Measurements from ENCODE around the gene CMTM6. TPM values are rescaled to one million over a fixed set of nuclear protein-coding genes. Genes with fewer than 3 reads are reported as not detected.

CMTM6 gene
- 10 to 100 TPM; 40.3 to 60.6 (median 51.5) TPM for total RNA-seq

- Histone ChIP-seq H3K27me3 (no peaks in the 10 kb centered on the region), H3K4me1 (peaks cover 14 to 28% (median 20%) of the 10 kb centered on the region in 4 donors), H3K27ac (replicated peaks in 1 of 4) (peak within 1 kb of the TSS; percentile 90 to 100 (median 96)), H3K4me3 (peak within 1 kb of the TSS; percentile 67 to 97 (median 92)), H3K9me3 (no peaks in the 10 kb centered on the region), H3K36me3 (no peaks in the 10 kb centered on the region)
- intact Hi-C loops (cut with DNase I): no loop called here
- 1% methylated on average over 18 of the region's 61 CpGs for whole genome bisulfite sequencing
- TF ChIP-seq POLR2AphosphoS5 (IDR thresholded peaks at IDR 0.05) (peak; percentile 67 to 87), CTCF (IDR thresholded peaks at IDR 0.05) (no peak)
- peak; percentile 97 for DNase-seq (ENCODE audit: extremely low spot score)
Measured at GRCh38 chr3:32502118-32502945, at the start of gene CMTM6. Gene CMTM6, minus strand, starts transcription at chr3:32502852. Its CDS starts 107 bp downstream, at chr3:32502745.

GRCh38 chr3:32552013-32552412 is 49.4 kb upstream of the CMTM6 start:
- H3K9me3 ChIP-seq: no peaks in the 10 kb centered on the region
- intact Hi-C loops (cut with DNase I): no loop called here
- H3K4me3 ChIP-seq: no peak overlapping the region
- no peaks in the 10 kb centered on the region for H3K36me3 ChIP-seq
- H3K27ac ChIP-seq (replicated peaks in 1 of 4): no peak overlapping the region
- H3K27me3 ChIP-seq: no peaks in the 10 kb centered on the region
- DNase-seq (ENCODE audit: extremely low spot score): no peak
- WGBS: 100% methylated on average over 1 of the region's 1 CpG
- TF ChIP-seq POLR2AphosphoS5 (IDR thresholded peaks at IDR 0.05) (no peak), EP300 (IDR thresholded peaks at IDR 0.05) (no peak), POLR2A (IDR thresholded peaks at IDR 0.05; ENCODE audit: low read depth) (no peak), CTCF (IDR thresholded peaks at IDR 0.05) (no peak)
- H3K4me1 ChIP-seq: peaks cover 10 to 27% (median 16%) of the 10 kb centered on the region in 4 donors

GRCh38 chr3:32551496-32551895 is 48.8 kb upstream of the CMTM6 start:
- no peaks in the 10 kb centered on the region for H3K9me3 ChIP-seq
- no peak overlapping the region for H3K4me3 ChIP-seq
- intact Hi-C loops (cut with DNase I): no loop called here
- no peak overlapping the region for H3K27ac ChIP-seq (replicated peaks in 1 of 4)
- H3K27me3 ChIP-seq: no peaks in the 10 kb centered on the region
- TF ChIP-seq CTCF (IDR thresholded peaks at IDR 0.05) (no peak), POLR2AphosphoS5 (IDR thresholded peaks at IDR 0.05) (no peak), EP300 (IDR thresholded peaks at IDR 0.05) (no peak), POLR2A (IDR thresholded peaks at IDR 0.05; ENCODE audit: low read depth) (no peak)
- H3K4me1 ChIP-seq: peaks cover 10 to 27% (median 18%) of the 10 kb centered on the region in 4 donors
- DNase-seq (ENCODE audit: extremely low spot score): no peak
- no peaks in the 10 kb centered on the region for H3K36me3 ChIP-seq

- Histone ChIP-seq H3K9me3 (no peaks in the 10 kb centered on the region), H3K36me3 (no peaks in the 10 kb centered on the region), H3K4me1 (peaks cover 10 to 25% (median 18%) of the 10 kb centered on the region in 4 donors), H3K27ac (replicated peaks in 1 of 4) (no peak overlapping the region), H3K27me3 (no peaks in the 10 kb centered on the region), H3K4me3 (no peak overlapping the region)
- intact Hi-C loops (cut with DNase I): no loop called here
- TF ChIP-seq POLR2A (IDR thresholded peaks at IDR 0.05; ENCODE audit: low read depth): no peak
- 93% methylated on average over 2 of the region's 2 CpGs for WGBS
- no peak for DNase-seq (ENCODE audit: extremely low spot score)
Measured at GRCh38 chr3:32551087-32551486, 48.4 kb upstream of the CMTM6 start.

GRCh38 chr3:32545305-32545704 is 42.7 kb upstream of the CMTM6 start:
- Histone ChIP-seq H3K4me3 (no peak overlapping the region), H3K9me3 (no peaks in the 10 kb centered on the region), H3K27ac (replicated peaks in 1 of 4) (no peak overlapping the region), H3K36me3 (peaks cover under 1 to 8% (median 1%) of the 10 kb centered on the region in 4 donors), H3K27me3 (no peaks in the 10 kb centered on the region), H3K4me1 (peaks cover 11 to 21% (median 16%) of the 10 kb centered on the region in 4 donors)
- intact Hi-C loops (cut with DNase I): no loop called here
- DNase-seq (ENCODE audit: extremely low spot score): no peak
- TF ChIP-seq POLR2AphosphoS5 (IDR thresholded peaks at IDR 0.05) (no peak), CTCF (IDR thresholded peaks at IDR 0.05) (no peak), EP300 (IDR thresholded peaks at IDR 0.05) (no peak), POLR2A (IDR thresholded peaks at IDR 0.05; ENCODE audit: low read depth) (no peak)

Measured in esophagus muscularis mucosa (tissue), 4 donors.